Nephron progenitor cell (in vitro differentiated cells): ENCODE measurements around the gene PRAC2.

ENCODE experiments used
- DNase-seq: peaks from one replicate; pipeline ENCODE4 v3.0.0; 2021
- H3K27ac Mint-ChIP-seq: 2 replicates; pipeline ENCODE4 v1.8.0; 2021; ENCODE audit warnings: mild to moderate bottlenecking, moderate library complexity, mixed read lengths
- H3K27me3 Mint-ChIP-seq: 2 replicates; pipeline ENCODE4 v1.8.0; 2021; ENCODE audit warnings: mild to moderate bottlenecking, low read depth, mixed read lengths; ENCODE audit not compliant: poor library complexity
- H3K36me3 Mint-ChIP-seq: 2 replicates; pipeline ENCODE4 v1.8.0; 2021; ENCODE audit warnings: low read depth, mixed read lengths
- H3K4me1 Mint-ChIP-seq: 2 replicates; pipeline ENCODE4 v1.8.0; 2021; ENCODE audit warnings: mixed read lengths
- H3K4me3 Mint-ChIP-seq: 2 replicates; pipeline ENCODE4 v1.8.0; 2021; ENCODE audit warnings: mild to moderate bottlenecking, moderate library complexity, mixed read lengths
- H3K9me3 Mint-ChIP-seq: 2 replicates; pipeline ENCODE4 v1.8.0; 2021; ENCODE audit warnings: mild to moderate bottlenecking, moderate library complexity, mixed read lengths
- CTCF ChIP-seq: fragments of 200-600 bp; sonication (generic); IDR thresholded peaks from 2 replicates; pipeline ENCODE4 v1.5.0; 2021; ENCODE audit warnings: antibody characterized with exemption

The PRAC2 gene

GRCh38 chr17:48767263-48767774 lies 44.3 kb downstream of the PRAC2 start:
- Mint-ChIP-seq H3K9me3 (no peaks in the 10 kb centered on the region), H3K36me3 (no peaks in the 10 kb centered on the region), H3K4me1 (peaks cover 11% of the 10 kb centered on the region), H3K4me3 (no peak overlapping the region), H3K27ac (no peak overlapping the region), H3K27me3 (peaks cover 61% of the 10 kb centered on the region)
- DNase-seq = no peak
- no peak for TF ChIP-seq CTCF

DNA sequence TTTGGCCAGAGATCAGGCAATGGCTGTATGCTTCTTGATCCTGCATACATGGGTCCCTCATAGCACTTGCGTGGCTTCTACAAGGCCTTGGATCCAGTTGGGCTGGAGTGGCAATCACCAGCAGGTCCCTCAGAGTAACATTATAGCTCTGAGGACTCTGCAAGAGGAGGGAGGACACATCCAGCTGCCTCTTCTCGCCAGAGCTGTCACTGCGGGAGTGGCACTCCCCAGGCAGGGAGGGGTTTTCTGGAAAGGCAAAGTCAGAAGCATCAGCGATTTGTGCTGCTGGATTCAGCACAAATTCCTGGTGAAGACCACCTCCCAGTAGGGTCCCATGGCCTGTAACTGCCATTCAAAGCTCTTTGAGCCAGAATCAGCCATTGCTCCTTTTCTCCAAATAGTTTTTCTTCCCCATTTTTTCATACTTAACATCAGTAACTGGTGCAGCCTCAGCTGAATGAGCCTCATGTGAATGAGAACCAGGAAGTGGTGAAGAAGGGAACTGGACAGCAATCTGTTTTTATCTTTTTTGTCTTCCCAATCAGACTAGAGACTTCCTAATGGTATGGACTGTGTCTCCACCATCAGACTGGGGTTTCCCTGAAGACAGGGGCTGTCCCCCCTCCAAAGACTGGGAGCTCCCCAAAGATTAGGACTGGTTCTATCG lies 46.2 kb downstream of the PRAC2 start:
- H3K9me3 Mint-ChIP-seq = no peaks in the 10 kb centered on the region
- H3K4me1 Mint-ChIP-seq = peaks cover 11% of the 10 kb centered on the region
- peaks cover 44% of the 10 kb centered on the region for H3K27me3 Mint-ChIP-seq
- no peak for DNase-seq
- H3K4me3 Mint-ChIP-seq = no peak overlapping the region
- no peaks in the 10 kb centered on the region for H3K36me3 Mint-ChIP-seq
- TF ChIP-seq CTCF = no peak
- H3K27ac Mint-ChIP-seq = no peak overlapping the region

GRCh38 chr17:48770954-48771353 lies 48.0 kb downstream of the PRAC2 start:
- H3K4me1 Mint-ChIP-seq = peaks cover 11% of the 10 kb centered on the region
- peaks cover 10% of the 10 kb centered on the region for H3K9me3 Mint-ChIP-seq
- peaks cover 33% of the 10 kb centered on the region for H3K27me3 Mint-ChIP-seq
- H3K4me3 Mint-ChIP-seq = no peak overlapping the region
- TF ChIP-seq CTCF = no peak
- no peak overlapping the region for H3K27ac Mint-ChIP-seq
- H3K36me3 Mint-ChIP-seq = no peaks in the 10 kb centered on the region
- DNase-seq = no peak

DNA sequence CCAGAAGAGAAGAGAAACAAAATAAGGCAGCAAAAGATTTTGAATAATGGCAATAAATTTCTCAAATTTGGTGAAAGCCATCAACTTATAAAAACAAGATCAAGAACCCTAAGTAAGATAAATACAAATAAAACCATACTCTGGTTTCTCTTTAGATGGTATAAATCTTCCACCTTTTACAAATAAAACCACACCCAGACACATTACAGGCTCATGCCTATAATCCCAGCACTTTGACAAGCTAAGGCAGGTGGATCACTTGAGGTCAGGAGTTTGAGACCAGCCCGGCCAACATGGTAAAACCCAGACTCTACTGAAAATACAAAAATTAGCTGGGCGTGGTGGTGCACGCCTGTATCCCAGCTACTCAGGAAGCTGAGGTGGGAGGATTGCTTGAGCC lies 50.3 kb downstream of the PRAC2 start:
- no peak overlapping the region for H3K4me3 Mint-ChIP-seq
- TF ChIP-seq CTCF = no peak

More for the DNA sequence above, 50.3 kb downstream of the PRAC2 start:
- H3K9me3 Mint-ChIP-seq = peaks cover 18% of the 10 kb centered on the region
- peaks cover 29% of the 10 kb centered on the region for H3K27me3 Mint-ChIP-seq
- H3K36me3 Mint-ChIP-seq = no peaks in the 10 kb centered on the region
- DNase-seq = no peak
- peaks cover 11% of the 10 kb centered on the region for H3K4me1 Mint-ChIP-seq
- no peak overlapping the region for H3K27ac Mint-ChIP-seq
